GM18909 (cell line): Measurements from ENCODE around the gene BAG1.

Source experiments
- ATAC-seq: cut with Tn5 transposase; IDR thresholded peaks from one replicate; pipeline ENCODE4 v1.9.1; 2021; ENCODE audit warnings: mild to moderate bottlenecking; ENCODE audit not compliant: unreplicated experiment, poor library complexity

Gene BAG1

DNA sequence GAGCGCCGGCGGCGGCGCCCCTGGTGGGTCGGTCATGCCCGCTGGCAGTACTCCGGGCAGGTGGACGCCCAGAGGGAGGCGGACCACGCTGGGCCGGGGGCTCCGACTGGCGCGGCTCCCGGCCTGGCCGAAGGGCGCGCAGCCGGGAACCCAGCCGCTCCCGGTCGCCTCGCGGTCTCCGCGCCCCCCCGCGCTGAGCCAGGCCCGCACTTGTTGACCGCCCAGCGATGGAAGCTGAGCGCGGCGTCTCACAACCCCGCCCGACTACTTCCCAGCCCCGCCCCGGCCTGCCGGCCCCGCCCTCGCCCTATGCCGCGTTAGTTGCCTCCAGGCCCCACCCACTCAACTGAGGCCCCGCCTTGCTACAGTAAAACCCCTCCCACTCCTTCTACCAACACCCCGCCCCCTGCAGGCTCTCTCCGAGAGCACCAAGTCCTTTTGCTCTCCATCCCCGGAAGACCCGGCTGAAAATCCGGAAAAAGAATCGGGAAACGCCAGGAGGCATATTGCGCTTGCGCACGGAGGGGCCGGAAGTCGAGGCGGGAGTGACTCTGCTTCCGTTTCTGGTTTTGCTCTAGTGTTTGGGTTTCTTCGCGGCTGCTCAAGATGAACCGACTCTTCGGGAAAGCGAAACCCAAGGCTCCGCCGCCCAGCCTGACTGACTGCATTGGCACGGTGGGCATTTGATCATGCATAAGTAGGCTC is at the start of gene BAG1, which contains the start of gene CHMP5:
TSS of gene BAG1 (minus strand) at position 236 of the 705 bp plus-strand sequence.
TSS of gene CHMP5 (plus strand) at position 577 of the 705 bp plus-strand sequence. CDS start at position 607, 30 bp downstream.
- peak; percentile 83 for ATAC-seq

DNA sequence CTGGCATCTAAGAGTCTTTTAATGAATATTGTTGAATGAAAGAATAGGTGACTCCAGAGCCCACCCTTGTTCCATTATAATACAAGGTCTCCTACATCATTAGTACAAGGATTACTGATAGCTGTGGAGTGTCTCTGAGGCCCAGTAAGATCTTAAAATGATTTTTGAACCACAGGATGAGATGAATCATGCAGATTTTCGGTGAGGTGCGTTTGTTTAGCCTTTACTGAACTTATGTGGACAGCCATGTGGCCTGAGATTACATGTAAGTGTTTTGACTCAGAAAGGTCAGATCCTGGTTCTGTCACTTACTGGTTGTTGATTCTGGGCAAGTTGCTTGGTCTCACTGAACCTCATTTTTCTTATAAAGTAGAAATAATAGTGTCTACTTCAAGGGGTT is 47.4 kb upstream of the BAG1 start:
- no peak for ATAC-seq

DNA sequence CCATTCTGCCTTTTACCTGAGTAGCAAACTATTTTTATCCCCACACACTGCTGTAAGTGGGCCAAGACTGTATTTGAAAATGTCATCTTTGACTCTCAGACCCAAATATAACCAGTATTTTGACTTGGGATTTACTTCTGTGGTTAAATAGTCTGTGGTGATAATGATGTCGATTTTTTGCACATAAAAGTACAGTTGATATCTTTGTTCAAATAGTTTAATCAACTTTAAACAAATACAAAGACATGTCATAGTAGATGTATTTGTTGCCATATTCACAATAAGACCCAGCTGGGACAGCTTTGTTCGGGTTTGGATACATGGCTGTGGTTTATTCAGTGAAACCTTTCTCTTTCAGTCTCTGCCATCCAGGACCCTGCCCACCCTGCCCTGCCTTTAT is 46.2 kb upstream of the BAG1 start:
- ATAC-seq = no peak

DNA sequence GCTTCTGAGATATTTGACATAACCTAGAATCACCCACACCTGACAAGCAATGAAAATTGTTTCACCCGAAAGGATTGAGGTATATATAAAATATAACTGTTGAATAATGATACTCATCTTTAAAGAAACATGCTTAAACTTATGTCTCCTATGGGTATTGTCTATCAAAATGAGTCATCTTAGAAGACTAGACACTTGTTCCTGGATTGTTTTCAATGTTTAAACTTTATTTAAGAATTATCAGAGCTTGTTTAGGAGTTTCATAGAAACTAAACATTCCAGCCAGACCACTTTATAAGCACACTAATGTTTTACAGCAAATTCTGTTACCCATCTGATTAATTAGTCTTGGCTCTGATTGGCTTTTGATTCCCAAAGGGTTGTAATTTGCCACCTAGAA is 45.4 kb upstream of the BAG1 start:
- ATAC-seq = no peak

DNA sequence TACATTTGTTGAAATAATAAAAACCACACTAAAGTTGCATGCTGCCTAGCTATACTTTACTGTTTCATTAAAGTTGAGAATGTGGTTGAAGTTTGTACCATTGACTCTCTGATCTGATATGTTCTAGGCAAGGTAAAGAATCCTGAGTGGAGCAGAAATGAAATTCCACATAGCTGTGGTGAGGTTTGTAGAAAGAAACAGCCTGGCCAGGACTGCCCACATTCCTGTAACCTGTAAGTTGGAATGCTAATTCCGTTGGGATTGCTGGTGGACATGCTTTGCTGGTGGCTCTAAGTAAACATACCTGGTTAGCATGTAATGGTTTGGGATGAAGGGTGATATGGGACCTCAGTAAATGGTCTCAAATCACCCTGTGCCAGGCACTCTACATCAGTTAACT is 42.6 kb upstream of the BAG1 start:
- ATAC-seq = no peak

DNA sequence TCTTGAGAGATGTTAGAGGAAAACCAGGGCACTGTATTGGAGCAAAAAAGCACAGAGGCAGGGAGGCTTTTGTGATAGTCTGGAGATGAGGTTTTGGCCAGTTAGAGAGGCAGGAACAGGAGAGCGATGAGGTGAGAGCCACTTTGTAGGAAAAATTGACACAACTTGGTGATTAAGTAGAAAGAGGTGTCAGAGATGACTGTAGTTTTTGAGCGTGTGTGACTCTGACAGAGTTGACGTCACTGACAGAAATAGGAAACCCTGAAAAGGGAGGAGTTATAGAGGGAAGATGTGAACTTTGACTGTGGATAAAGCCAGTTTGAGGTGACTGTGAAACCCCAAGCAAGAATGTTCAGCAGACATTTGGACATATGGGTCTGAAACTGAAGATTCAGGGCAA is 41.5 kb upstream of the BAG1 start:
- ATAC-seq = no peak

DNA sequence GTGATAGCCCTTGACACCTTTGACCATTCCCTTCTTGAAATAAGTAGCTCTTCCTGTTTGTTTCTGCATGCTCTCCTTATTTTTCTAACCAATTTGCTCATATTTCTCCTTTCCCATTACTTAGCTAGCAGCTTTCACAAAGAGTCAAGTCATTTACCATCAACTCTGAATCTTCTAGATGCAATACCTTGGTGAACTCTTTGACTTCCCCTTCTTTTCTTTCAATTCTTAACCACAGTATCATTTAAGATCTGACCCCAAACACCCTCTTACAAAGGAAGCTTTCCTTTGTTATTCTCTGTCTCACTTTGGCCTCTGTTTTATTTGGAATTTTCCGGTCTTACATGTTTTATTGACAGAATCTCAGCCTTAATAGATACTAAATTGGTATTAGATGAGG is 39.9 kb upstream of the BAG1 start:
- ATAC-seq = no peak

DNA sequence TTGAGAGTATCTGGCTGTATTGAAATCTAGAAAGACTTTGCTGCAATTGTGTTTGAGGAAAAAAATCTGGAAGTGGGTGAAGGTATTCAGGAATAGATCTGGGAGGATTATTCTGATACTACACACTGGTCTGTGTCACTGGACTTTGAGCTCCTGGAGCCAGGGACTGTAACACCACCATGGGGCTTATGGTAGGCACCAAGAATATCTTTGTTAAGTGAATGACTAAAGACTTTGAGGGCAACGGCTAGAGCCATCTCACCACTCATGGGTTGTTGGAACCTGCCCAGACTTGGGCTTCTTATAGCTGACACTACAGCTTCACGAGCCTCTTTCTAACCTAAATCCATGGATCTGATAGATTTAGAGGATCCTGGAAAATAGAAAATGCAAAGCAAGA is 36.0 kb upstream of the BAG1 start:
- no peak for ATAC-seq

DNA sequence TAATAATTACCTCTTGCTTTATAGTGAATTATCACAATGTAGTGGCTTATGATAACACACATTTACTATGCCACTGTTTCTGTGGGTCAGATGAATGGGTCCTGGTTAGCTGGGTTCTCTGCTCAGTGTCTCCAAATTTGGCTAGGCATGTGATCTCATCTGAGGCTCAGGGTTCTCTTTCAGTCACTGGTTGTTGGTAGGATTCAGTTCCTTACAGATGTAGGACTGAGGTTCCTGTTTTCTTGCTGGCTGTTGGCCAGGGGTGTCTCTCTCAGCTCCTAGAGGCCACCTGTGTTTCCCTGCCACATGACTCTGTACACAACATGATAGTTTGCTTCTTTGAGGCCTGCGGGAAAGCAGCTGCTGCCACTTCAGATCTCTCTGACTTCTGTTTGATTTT is 32.9 kb upstream of the BAG1 start:
- peak; percentile 90 for ATAC-seq

DNA sequence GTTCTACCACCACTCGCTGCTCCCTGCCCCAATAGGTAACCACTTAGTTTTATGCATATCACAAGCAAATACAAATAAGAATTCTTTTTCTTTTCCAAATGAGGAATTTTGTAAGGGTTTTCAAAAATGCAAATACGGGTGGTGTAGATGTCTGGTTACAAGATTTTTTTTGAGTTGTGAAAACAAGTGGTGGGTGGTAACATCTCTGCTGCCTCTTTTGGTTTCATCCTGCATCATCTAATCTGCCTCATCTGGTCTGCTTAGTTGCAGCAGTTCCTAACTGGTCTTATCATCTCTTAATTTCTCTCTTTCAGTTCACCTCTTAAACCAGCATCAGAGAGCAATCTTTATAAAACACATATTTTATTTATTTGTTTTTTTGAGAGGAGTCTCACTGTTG is 31.1 kb upstream of the BAG1 start:
- no peak for ATAC-seq

DNA sequence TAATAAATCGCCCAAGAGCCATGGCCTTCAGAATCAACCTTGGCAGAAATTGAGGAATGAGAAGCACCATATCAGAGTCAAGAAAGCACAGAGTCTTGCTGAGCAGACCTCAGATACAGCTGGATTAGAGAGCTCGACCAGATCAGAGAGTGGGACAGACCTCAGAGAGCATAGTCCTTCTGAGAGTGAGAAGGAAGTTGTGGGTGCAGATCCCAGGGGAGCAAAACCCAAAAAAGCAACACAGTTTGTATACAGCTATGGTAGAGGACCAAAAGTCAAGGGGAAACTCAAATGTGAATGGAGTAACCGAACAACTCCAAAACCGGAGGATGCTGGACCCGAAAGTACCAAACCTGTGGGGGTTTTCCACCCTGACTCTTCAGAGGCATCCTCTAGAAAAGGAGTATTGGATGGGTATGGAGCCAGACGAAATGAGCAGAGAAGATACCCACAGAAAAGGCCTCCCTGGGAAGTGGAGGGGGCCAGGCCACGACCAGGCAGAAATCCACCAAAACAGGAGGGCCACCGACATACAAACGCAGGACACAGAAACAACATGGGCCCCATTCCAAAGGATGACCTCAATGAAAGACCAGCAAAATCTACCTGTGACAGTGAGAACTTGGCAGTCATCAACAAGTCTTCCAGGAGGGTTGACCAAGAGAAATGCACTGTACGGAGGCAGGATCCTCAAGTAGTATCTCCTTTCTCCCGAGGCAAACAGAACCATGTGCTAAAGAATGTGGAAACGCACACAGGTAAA is 30.3 kb upstream of the BAG1 start:
- ATAC-seq = no peak

DNA sequence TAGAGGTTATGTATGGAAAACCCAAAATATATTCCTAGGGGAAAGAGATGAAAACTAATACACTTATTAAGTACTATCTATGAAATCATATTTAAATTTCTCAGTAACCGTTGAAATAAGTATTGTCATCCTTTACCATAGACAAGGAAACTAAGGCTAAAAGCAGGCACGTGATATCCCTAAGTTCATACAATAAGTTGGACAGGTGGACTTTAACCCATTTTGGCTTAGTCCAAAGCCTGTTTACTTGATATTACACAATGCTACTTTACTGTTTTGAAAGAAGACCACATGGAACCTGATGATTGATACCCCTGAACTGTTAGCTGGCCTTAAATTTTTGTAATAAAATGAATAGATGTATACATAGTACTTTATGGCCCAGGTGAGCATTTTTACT is 29.3 kb upstream of the BAG1 start:
- ATAC-seq = no peak

DNA sequence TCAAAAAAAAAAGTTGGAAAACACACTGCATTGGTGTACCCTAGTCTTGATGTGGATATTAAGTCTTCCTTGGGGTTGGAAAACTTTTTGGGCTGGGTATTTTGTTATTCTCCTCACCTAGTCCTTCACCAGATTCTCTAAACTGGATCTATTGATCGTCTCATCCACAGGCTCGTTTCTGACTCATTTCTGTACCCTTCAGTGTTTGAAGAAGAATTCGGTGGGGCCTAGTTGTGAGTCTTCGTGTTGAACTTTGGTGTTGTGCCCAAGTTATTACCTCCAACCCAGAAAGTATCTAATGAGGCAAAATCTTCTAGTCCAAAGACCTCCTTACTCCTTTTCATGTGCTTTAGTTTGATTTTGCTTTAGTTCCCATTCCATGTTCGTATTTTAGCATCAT is 27.4 kb upstream of the BAG1 start:
- ATAC-seq = no peak

DNA sequence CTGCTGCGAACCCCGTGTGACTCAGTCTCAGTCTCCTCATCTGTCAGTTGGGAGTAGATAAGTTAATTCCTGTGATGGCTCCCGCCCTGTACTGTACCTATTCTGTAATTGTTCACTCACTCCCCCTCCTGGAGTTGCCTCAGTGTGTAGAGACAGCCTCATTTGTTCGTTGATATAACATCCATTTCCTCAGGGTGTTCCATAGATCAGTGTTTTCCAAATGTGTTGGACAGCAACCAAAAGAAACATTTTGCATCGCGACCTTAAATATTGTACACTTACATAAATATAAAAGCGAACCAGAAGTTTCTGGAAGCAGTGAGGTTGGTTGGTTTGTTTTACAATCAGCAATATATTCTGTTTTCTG is 26.5 kb upstream of the BAG1 start:
- no peak for ATAC-seq

DNA sequence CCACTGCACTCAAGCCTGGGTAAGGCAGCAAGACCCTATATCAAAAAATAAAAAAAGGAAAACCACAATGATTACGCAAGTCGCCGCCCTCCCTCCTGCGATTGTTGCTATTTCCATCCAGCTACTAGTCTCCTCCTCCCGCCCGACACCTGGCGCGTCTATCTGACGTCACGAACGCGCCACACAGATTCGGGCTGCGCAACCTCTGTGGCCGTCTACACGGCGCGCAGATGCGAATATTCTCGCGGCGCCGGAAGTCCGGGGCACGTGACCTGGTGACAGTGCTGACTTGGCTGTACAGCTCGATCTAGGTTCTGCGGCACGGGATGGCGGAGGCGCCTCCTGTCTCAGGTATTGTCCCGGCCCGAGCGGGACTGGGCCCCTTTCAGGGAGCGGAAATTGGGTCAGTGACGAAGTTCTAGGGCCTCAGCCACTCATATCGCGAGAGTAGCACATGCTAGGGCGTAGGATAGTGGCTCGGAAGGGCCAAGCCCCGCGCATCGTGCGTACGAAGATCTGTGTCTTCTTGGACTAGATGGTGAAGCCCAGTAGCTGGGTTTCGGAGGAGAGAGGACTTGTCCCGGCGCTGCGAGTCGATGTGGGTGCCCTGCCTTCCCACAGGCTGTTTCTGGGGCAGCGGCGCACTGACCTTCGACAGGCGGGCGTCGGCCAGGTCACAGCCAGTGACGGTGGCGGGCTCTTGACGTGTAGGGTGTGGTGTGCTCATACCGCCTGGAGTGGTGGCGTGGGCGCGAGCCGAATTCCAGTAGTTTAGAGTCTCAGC is 25.9 kb upstream of the BAG1 start, which contains the start of gene NFX1:
TSS of gene NFX1 (plus strand) at position 270 of the 784 bp plus-strand sequence. CDS start at position 327, 57 bp downstream.
- ATAC-seq = peak; percentile 91

DNA sequence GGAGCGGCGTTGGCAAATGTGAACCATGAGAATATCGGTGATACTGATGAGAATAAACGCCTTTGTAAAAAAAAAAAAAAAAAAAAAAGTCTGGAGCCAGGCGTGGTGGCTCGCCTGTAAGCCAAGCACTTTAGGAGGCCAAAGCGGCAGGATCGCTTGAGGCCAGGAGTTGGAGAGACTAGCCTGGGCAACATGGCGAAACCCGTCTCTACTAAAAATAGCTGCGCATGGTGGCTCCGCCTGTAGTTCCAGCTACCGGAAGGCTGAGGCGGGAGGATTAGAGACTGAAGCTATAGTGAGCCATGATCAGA is 25.4 kb upstream of the BAG1 start:
- ATAC-seq = peak; percentile 38

DNA sequence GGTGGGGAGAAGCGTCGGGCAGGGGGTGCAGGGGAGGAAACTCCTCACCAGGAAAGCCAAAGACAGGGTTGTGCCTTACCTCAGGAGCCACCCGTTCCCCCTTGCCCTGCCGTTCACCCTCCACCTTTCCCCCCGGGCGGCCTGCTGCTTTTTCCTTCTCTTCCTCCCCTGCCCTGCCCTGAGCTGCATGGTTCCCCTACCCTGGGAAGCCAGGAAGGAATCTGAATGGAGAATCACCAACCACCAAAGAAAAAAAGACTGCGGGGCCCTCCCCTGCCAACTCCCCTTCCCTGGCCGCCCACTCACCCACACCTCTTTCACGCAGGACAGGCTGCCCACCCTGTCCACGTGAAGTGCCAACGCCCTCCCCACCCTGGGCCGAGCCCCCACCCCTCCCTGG is 25.0 kb upstream of the BAG1 start:
- peak; percentile 0 for ATAC-seq

DNA sequence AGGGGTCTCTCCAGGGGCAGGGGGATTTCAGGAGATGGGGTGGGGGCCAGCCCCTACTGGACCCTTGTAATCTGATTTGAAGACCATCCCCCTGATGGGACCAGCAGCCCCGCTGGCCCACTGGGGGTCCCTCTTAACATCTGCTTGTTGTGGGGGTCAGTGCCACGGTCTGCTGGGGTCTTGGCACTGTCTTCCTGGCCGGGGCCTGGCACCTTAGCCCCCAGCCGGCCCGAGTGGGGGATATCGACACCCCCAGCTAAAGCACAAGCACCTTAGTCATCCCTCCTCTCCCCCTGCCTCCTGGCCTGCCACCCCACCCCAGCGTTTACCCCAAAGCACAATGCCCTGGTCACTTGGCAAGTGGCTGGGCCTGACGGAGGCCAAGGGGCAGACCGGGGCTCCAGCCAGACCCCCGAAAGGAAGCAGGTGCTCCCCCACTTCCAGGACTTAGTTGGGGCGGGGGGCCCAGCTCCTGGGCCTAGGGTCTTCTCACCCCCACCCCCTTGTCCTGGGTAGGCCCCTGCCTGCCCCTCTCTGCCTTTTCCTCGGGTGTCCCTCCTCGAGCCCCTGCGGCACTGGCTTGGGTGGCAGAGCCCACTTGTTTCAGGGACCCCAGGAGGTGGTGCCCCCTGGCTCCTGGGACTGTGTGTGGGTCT is 24.4 kb upstream of the BAG1 start:
- no peak for ATAC-seq

DNA sequence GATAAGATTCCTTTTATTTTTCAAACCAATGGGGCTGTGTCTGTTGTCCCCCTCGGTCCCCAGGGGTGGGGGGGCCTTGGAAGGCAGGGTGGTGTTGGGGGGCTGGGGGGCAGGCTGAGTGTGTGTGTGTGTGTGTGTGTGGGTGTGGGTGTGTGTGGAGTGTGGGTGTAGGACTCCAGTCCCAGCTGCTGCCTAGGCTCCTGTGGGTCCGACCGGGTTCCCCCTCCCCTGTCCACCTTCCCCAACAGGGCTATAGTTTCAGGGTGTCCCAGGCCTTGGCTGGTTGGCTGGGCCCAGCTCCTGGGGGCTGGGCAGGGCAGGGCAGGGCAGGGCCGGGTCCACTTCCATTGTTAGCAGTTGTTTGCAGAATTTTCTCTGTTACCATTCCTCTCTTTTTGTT is 23.7 kb upstream of the BAG1 start:
- ATAC-seq = no peak

DNA sequence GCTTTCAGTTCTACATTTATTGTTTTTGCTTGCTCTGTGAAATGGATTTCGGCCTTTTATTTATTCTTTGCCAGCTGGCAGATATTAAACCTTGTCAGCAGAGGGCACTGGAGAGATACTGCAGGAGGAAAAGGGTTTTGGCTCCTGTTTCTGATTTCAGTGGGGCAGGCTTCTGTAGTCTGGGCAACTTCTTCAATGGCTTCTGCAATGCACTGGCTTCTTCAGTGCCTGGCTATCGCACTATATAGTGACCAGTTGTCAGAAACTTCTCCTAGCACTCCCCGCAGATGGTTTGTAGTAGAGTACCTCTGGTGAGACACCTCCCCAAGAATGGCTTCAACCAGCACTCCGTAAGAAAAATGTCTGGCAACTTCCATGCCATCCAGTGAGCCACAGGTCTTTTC is 22.6 kb upstream of the BAG1 start:
- ATAC-seq = no peak

DNA sequence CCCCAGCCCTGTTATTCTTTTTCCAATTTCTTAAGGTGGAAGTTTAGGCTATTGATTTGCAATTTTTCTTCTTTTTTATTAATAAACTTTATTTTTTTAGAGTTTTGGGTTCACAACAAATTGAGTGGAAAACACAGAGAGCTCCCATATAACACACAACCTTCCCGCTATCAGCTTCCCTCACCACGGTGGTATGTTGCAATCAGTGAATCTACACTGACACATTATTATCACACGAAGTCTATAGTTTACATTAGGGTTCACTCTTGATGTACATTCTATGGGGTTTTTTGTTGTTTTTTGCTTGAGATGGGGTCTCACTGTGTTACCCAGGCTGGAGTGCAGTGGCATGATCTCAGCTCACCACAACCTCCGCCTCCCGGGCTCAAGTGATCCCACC is 21.0 kb upstream of the BAG1 start:
- no peak for ATAC-seq
